ENCODE results near the gene TBX21.

TBX21 gene

GRCh38 chr17:47696717-47697642 is 36.1 kb upstream of the TBX21 start:
- TF ChIP-seq CTCF (IDR thresholded peaks at IDR 0.05), result no peak
- no peaks in the 10 kb centered on the region for H3K27me3 ChIP-seq
- peaks cover 9 to 27% (median 11%) of the 10 kb centered on the region in 3 donors for H3K36me3 ChIP-seq
- no peak overlapping the region for H3K27ac ChIP-seq
- H3K4me1 ChIP-seq, result peaks cover 0 to 35% (median 14%) of the 10 kb centered on the region in 4 donors
- H3K4me3 ChIP-seq, result no peak overlapping the region
- intact Hi-C loops (cut with DNase I; ENCODE audit: low total_unique reads), result loop anchor here (10.0 kb wide), 1 partner anchor 408 kb away; the partner anchor contains the start of genes CBX1 and SNX11
- DNase-seq, result peak in 1 of 2 donors; percentile 62
- no peaks in the 10 kb centered on the region for H3K9me3 ChIP-seq

DNA sequence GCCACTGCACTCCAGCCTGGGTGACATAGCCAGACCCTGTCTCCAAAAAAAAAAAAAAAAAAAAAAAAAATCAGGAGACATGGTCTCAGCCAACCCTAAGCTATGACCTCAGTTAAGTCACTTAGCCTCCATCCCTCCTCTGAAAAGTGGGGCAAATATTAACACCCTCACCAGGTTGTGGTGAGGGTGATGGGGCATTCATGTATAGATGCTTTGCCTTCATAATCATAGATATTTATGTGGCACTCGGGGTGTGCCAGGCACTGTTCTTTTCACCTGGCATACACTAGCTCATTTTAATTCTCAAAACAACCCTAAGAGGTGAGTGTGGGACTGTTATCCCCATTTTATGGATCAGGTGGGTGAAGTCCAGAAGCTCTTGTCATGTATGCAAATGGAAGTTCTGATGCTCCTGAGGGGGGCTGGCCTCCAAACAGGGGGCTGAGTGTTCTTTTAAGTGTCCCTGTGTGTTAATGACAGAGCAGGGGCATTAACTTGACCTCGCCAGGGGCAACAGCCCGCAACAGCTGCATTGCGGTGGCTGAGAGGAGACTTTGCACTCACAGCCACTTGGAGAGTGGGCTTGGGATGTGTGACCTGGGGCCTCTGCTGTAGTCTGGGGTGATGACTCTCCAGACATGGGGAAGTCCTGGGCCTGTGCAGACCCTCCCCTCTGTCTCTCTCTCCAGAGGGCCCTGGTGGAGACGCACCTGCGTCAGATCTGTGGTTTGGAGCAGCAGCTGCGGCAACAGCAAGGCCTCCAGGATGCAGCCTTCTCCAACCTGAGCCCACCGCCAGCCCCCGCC is 34.9 kb upstream of the TBX21 start:
- intact Hi-C loops (cut with DNase I; ENCODE audit: low total_unique reads), result loop anchor here (10.0 kb wide), 1 partner anchor 407 kb away; the partner anchor contains the start of genes CBX1 and SNX11
- H3K27me3 ChIP-seq, result no peaks in the 10 kb centered on the region
- DNase-seq, result peak in 1 of 2 donors; percentile 57

GRCh38 chr17:47698749-47699535 is 34.1 kb upstream of the TBX21 start:
- H3K4me3 ChIP-seq, result no peak overlapping the region
- H3K4me1 ChIP-seq, result peaks cover 0 to 21% (median 7%) of the 10 kb centered on the region in 4 donors
- peaks cover 9 to 34% (median 16%) of the 10 kb centered on the region in 3 donors for H3K36me3 ChIP-seq
- H3K27ac ChIP-seq, result no peak overlapping the region
- peak; percentile 62 to 96 for TF ChIP-seq CTCF (IDR thresholded peaks at IDR 0.05)
- intact Hi-C loops (cut with DNase I; ENCODE audit: low total_unique reads), result loop anchor here (10.0 kb wide), 1 partner anchor 406 kb away; the partner anchor contains the start of genes CBX1 and SNX11
- no peaks in the 10 kb centered on the region for H3K9me3 ChIP-seq
- H3K27me3 ChIP-seq, result no peaks in the 10 kb centered on the region
- DNase-seq, result peak in 1 of 2 donors; percentile 72

More for the DNA sequence above, 34.9 kb upstream of the TBX21 start:
- Histone ChIP-seq H3K9me3 (no peaks in the 10 kb centered on the region), H3K4me1 (peaks cover 0 to 28% (median 11%) of the 10 kb centered on the region in 4 donors), H3K27ac (no peak overlapping the region), H3K4me3 (no peak overlapping the region), H3K36me3 (peaks cover 9 to 34% (median 16%) of the 10 kb centered on the region in 3 donors)
- no peak for TF ChIP-seq CTCF (IDR thresholded peaks at IDR 0.05)

DNA sequence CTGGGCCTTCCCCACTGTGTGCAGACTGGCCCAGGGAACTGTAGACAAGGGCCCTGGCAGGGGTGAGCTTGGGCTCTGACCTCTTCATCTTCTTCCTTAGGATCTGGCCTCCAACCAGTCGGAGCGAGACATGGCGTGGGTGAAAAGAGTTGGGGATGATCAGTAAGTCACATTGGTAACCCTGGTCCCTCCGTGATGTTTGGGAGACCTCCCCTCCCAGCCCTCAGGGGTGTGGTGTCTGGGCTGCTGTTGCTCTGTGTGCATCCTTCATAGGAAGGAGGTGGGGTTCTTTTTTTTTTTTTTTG is 33.5 kb upstream of the TBX21 start:
- H3K36me3 ChIP-seq, result peaks cover 9 to 34% (median 16%) of the 10 kb centered on the region in 3 donors
- DNase-seq, result no peak
- no peaks in the 10 kb centered on the region for H3K9me3 ChIP-seq
- H3K27ac ChIP-seq, result no peak overlapping the region
- intact Hi-C loops (cut with DNase I; ENCODE audit: low total_unique reads), result loop anchor here (10.0 kb wide), 1 partner anchor 405 kb away; the partner anchor contains the start of genes CBX1 and SNX11
- H3K27me3 ChIP-seq, result no peaks in the 10 kb centered on the region
- no peak overlapping the region for H3K4me3 ChIP-seq
- no peak for TF ChIP-seq CTCF (IDR thresholded peaks at IDR 0.05)
- H3K4me1 ChIP-seq, result peaks cover 0 to 18% (median 7%) of the 10 kb centered on the region in 4 donors

Measured in tibial artery (tissue), 4 donors.